Lung (tissue), 12 donors: ENCODE results near the gene MIX23. TPM values are rescaled to one million over a fixed set of nuclear protein-coding genes. Genes with fewer than 3 reads are reported as not detected.

Source experiments
- ATAC-seq: fragments of 200-7000 bp; cut with Tn5 transposase; one replicate; pipeline ENCODE4 v1.9.1; 2020; ENCODE audit warnings: moderate number of reproducible peaks; ENCODE audit not compliant: insufficient read depth, low FRiP score
- DNase-seq, 3 donors: peaks; one replicate each; pipeline ENCODE4 v3.0.0-alpha.2; 2013 to 2017
- H3K27ac ChIP-seq, 2 donors: one replicate each; pipeline ENCODE4 v1.5.1; 2013; ENCODE audit warnings: mild to moderate bottlenecking in 2 of 2, moderate library complexity in 2 of 2, control low read depth in 1 of 2, inconsistent platforms in 1 of 2, low read depth in 1 of 2, low read length in 1 of 2
- H3K27me3 ChIP-seq, 3 donors: one replicate each; pipeline ENCODE4 v1.5.1; 2013; ENCODE audit warnings: low read length in 2 of 3; ENCODE audit not compliant: control insufficient read depth in 3 of 3, insufficient read depth in 3 of 3
- H3K36me3 ChIP-seq, 4 donors: one replicate each; pipeline ENCODE4 v1.5.1; 2013; ENCODE audit warnings: low read length in 4 of 4, mild to moderate bottlenecking in 1 of 4, moderate library complexity in 1 of 4; ENCODE audit not compliant: control insufficient read depth in 4 of 4, insufficient read depth in 4 of 4
- H3K4me1 ChIP-seq, 5 donors: one replicate each; pipeline ENCODE4 v1.5.1; 2013; ENCODE audit warnings: low read length in 5 of 5, mild to moderate bottlenecking in 2 of 5, moderate library complexity in 1 of 5; ENCODE audit not compliant: control insufficient read depth in 5 of 5, insufficient read depth in 5 of 5
- H3K4me3 ChIP-seq: one replicate; pipeline ENCODE4 v1.5.1; 2013; ENCODE audit warnings: mild to moderate bottlenecking, control low read depth, moderate library complexity
- H3K9ac ChIP-seq, 2 donors: one replicate each; pipeline ENCODE4 v1.5.1; 2013; ENCODE audit warnings: low read length in 2 of 2, control low read depth in 1 of 2; ENCODE audit not compliant: insufficient read depth in 1 of 2
- H3K9me3 ChIP-seq, 4 donors: one replicate each; pipeline ENCODE4 v1.5.1; 2013; ENCODE audit warnings: low read length in 3 of 4, mild to moderate bottlenecking in 1 of 4, moderate library complexity in 1 of 4; ENCODE audit not compliant: control insufficient read depth in 4 of 4, insufficient read depth in 3 of 4
- WGBS, 2 donors: extraction: QIAGEN DNeasy Blood & Tissue Kit; methylation state at CpG; one replicate each; pipeline ENCODE4 v1.1.7; 2013; 5-methylcytosine and 5-hydroxymethylcytosine counted together
- polyA plus RNA-seq, 2 donors: library from polyadenylated mRNA; stranded (reverse); fragments of 200-250 nt; gene quantifications; one replicate each; pipeline ENCODE4 v1.2.1, GENCODE V29; 2013
- total RNA-seq, 2 donors: library from RNA; depleted of rRNA in 1 of 2; stranded (reverse); fragments of >200 nt in 1 of 2; gene quantifications; one replicate each; pipeline ENCODE4 v1.2.1, GENCODE V29; 2014 to 2021
- TF ChIP-seq, protein P1 (sequence below): IDR thresholded peaks from 2 replicates; pipeline ENCODE4 v1.5.1; 2012; ENCODE audit warnings: mild to moderate bottlenecking; ENCODE audit errors: control extremely low read depth, extremely low read depth
- donor health status: control.
- donor health status: control.
- donor health status: Bipolar disorder and iron deficiency.
- donor health status: healthy.
- donor health status: DM: yes; HTN: yes; CAD: no.

The MIX23 gene
- total and polyA plus RNA-seq, 4 donors, result 17.8 to 40.4 (median 21.4) TPM

DNA sequence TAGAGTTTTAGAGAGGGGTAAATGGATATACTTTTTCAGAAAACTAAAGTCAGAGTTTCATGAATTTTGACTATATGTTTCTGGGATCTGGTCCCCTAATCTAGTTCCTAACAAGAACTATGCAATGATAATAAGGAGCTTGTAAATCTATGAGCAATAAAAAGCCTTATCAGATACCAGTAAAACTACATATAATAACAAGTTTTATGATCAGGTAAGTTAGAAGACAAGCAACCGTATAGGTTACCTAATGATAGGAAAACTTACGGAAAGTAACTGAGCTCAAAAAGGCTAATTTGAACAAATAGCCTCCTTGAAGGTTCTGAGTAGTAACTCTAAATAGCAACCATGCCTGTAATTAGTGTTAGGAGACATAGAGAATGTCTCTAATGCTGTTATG, 21.0 kb downstream of the MIX23 start:
- Histone ChIP-seq H3K27me3 (no peaks in the 10 kb centered on the region), H3K27ac (no peak overlapping the region), H3K4me1 (no peaks in the 10 kb centered on the region), H3K36me3 (peaks cover 0 to 28% (median 19%) of the 10 kb centered on the region in 4 donors), H3K4me3 (no peak overlapping the region), H3K9ac (no peak overlapping the region), H3K9me3 (no peaks in the 10 kb centered on the region)
- ATAC-seq, result no peak
- WGBS, 2 donors, result 94 to 98% methylated on average over 2 of the region's 2 CpGs
- DNase-seq, result no peak
- TF ChIP-seq, protein P1, sequence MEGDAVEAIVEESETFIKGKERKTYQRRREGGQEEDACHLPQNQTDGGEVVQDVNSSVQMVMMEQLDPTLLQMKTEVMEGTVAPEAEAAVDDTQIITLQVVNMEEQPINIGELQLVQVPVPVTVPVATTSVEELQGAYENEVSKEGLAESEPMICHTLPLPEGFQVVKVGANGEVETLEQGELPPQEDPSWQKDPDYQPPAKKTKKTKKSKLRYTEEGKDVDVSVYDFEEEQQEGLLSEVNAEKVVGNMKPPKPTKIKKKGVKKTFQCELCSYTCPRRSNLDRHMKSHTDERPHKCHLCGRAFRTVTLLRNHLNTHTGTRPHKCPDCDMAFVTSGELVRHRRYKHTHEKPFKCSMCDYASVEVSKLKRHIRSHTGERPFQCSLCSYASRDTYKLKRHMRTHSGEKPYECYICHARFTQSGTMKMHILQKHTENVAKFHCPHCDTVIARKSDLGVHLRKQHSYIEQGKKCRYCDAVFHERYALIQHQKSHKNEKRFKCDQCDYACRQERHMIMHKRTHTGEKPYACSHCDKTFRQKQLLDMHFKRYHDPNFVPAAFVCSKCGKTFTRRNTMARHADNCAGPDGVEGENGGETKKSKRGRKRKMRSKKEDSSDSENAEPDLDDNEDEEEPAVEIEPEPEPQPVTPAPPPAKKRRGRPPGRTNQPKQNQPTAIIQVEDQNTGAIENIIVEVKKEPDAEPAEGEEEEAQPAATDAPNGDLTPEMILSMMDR, result no peak

DNA sequence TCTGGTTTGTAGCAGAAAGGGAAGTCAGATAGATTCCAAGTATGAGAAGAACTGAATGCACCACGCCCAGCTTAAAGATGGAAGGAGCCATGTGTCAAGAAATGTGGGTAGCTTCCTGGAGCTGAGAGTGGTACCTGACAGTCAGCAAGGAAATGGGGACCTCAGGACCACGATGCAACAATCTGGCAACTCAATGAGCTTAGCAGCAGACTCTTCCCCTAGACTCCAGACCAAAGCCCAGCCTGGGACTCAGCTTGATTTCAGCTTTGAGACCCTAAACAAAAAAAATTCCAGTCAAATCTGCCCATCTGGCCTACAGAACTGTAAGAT, 24.4 kb downstream of the MIX23 start:
- ATAC-seq (no peak), DNase-seq (no peak)
- Histone ChIP-seq H3K27ac (no peak overlapping the region), H3K9ac (no peak overlapping the region), H3K4me3 (no peak overlapping the region), H3K4me1 (no peaks in the 10 kb centered on the region), H3K27me3 (no peaks in the 10 kb centered on the region), H3K36me3 (peaks cover 0 to 13% (median 12%) of the 10 kb centered on the region in 4 donors), H3K9me3 (no peaks in the 10 kb centered on the region)
- TF ChIP-seq, protein P1, result no peak
- WGBS, 2 donors, result 70 to 79% methylated on average over 2 of the region's 2 CpGs

DNA sequence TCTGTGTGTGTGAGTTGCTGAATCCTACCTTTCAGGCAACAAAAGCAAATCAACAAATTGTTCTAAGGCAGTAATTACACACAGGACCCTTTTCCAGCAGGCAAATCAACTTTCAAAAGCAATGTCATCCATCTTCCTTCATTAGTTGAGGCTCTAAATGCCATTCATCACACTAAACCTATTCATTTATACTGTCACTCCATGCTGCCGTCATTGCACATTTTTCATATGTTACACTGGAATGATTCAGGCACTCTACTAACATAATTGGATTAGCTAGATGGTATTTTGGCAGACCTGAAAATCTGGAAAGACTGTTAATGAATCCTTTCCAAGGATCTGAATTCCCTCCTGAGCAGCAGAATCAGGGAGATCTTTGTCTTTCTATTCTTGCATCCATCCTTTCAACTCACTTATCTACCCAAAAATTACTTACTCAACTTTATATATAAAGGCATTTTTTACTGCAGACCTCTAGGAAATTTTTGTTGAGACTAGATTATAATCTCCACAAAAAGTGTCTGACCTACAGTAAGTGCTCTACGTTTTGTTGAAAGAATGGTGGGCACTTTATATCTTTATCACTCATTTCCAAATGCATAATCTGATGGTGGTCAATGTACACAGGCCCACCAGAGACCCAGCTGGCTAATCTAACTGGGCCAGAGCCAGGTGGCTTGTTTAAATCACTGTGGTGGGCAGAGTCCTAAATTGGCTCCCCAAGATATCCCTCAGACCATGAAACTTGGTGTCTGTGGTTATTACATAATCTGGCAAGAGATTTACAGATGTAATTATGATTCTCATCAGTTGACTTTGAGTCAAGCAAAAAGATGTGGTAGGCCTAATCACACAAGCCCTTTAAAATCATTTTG, 25.0 kb downstream of the MIX23 start:
- Histone ChIP-seq H3K4me3 (no peak overlapping the region), H3K9me3 (no peaks in the 10 kb centered on the region), H3K4me1 (no peaks in the 10 kb centered on the region), H3K36me3 (peaks cover 0 to 12% (median 11%) of the 10 kb centered on the region in 4 donors), H3K27ac (no peak overlapping the region), H3K9ac (no peak overlapping the region), H3K27me3 (no peaks in the 10 kb centered on the region)
- TF ChIP-seq, protein P1, result no peak
- no peak for DNase-seq
- ATAC-seq, result no peak
- WGBS, 2 donors, result 69 to 74% methylated on average over 2 of the region's 2 CpGs
